GM12891 (cell line): ENCODE measurements around the gene TSPO.

ENCODE experiments used
- POLR2A ChIP-seq: IDR thresholded peaks from 2 replicates; pipeline ENCODE4 v1.6.1; 2011; ENCODE audit warnings: low read depth, low read length, control low read depth
- POLR2AphosphoS5 ChIP-seq: IDR thresholded peaks from 2 replicates; pipeline ENCODE4 v1.6.1; 2011; ENCODE audit warnings: low read depth, low read length, control low read depth

DNA sequence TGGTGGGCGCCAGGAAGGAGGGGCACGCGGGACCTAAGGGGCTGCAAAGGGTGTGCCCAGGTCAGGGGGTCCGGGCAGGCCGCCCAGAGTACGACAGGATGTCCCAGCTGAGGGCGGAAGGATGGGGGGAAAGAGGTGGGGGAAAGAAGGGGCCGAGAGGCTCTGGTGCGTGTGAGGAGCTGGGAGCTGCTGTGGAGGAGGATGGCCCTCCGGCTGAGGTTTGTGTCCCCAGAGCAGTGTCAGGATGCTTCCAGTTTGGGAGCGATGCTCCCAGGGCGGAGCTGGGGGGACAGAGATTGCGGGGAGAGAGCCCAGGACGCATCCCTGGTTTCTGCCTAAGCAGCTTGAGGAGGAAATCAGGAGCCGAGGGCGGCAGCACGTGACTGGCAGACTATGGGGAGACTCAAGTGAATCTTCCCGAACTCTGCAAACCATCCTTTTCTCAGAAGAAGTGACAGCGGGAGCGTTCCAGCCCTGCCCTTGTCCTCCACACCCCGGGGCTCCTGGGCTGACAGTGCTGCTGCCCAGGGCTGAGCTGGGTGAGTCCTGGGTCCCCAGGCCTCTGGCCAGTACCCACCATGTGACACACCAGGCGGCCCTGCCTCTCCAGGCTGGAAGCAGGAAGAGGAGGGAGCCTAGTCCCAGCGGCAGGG lies 55.3 kb downstream of the TSPO start:
- TF ChIP-seq POLR2A (no peak), POLR2AphosphoS5 (no peak)
